OCI-LY3 (cell line): ENCODE data around the gene HSPA8.

Experiments
- H2AFZ ChIP-seq: fragments of 200-600, 300-600 bp; shearing (Covaris generic); 2 replicates; pipeline ENCODE4 v1.6.0; 2014; ENCODE audit warnings: antibody characterized with exemption, low read depth, low read length
- H3K27ac ChIP-seq: fragments of 200-600, 300-600 bp; sonication (generic); 2 replicates; pipeline ENCODE4 v1.5.1; 2014; ENCODE audit warnings: mild to moderate bottlenecking, low read length, moderate library complexity, mixed read lengths
- H3K27me3 ChIP-seq: fragments of 200-600, 300-600 bp; sonication (generic); 2 replicates; pipeline ENCODE4 v1.6.1; 2014; ENCODE audit warnings: low read depth, low read length, mixed read lengths
- H3K36me3 ChIP-seq: fragments of 200-600, 300-600 bp; sonication (generic); replicated peaks from 2 replicates; pipeline ENCODE3; 2014; ENCODE audit warnings: low read depth, low read length, mixed read lengths
- H3K4me1 ChIP-seq: fragments of 300-600, 200-600 bp; sonication (generic); 2 replicates; pipeline ENCODE4 v1.6.1; 2014; ENCODE audit warnings: low read length, mixed read lengths
- H3K4me2 ChIP-seq: fragments of 200-600, 300-600 bp; sonication (generic); 2 replicates; pipeline ENCODE4 v1.6.1; 2014; ENCODE audit warnings: low read length, mixed read lengths
- H3K4me3 ChIP-seq: fragments of 300-600, 200-600 bp; sonication (generic); 2 replicates; pipeline ENCODE4 v1.5.1; 2014; ENCODE audit warnings: antibody characterized with exemption, mild to moderate bottlenecking, low read length, moderate library complexity
- H3K79me2 ChIP-seq: fragments of 300-600, 200-600 bp; shearing (Covaris generic); 2 replicates; pipeline ENCODE4 v1.6.1; 2014; ENCODE audit warnings: mild to moderate bottlenecking, low read length, mixed read lengths
- H3K9ac ChIP-seq: fragments of 300-600, 200-600 bp; shearing (Covaris generic); 2 replicates; pipeline ENCODE4 v1.6.0; 2014; ENCODE audit warnings: mild to moderate bottlenecking, low read length, moderate library complexity
- H3K9me3 ChIP-seq: fragments of 200-600, 300-600 bp; shearing (Covaris generic); 2 replicates; pipeline ENCODE4 v1.6.1; 2014; ENCODE audit warnings: low read length, mixed read lengths; ENCODE audit not compliant: insufficient read depth
- H4K20me1 ChIP-seq: fragments of 200-600, 300-600 bp; sonication (generic); 2 replicates; pipeline ENCODE4 v1.6.1; 2016; ENCODE audit warnings: low read length, mixed read lengths; ENCODE audit not compliant: insufficient read depth
- CTCF ChIP-seq: fragments of 200-600, 300-600 bp; sonication (generic); IDR thresholded peaks from 2 replicates; pipeline ENCODE4 v1.5.1; 2014; ENCODE audit warnings: antibody characterized with exemption, low read length, low read depth
- EZH2phosphoT487 ChIP-seq: fragments of 200-600 bp; shearing (Covaris generic); IDR thresholded peaks from 2 replicates; pipeline ENCODE4 v1.6.1; 2018; ENCODE audit warnings: antibody characterized with exemption, mixed run types, low read depth

The HSPA8 gene

DNA sequence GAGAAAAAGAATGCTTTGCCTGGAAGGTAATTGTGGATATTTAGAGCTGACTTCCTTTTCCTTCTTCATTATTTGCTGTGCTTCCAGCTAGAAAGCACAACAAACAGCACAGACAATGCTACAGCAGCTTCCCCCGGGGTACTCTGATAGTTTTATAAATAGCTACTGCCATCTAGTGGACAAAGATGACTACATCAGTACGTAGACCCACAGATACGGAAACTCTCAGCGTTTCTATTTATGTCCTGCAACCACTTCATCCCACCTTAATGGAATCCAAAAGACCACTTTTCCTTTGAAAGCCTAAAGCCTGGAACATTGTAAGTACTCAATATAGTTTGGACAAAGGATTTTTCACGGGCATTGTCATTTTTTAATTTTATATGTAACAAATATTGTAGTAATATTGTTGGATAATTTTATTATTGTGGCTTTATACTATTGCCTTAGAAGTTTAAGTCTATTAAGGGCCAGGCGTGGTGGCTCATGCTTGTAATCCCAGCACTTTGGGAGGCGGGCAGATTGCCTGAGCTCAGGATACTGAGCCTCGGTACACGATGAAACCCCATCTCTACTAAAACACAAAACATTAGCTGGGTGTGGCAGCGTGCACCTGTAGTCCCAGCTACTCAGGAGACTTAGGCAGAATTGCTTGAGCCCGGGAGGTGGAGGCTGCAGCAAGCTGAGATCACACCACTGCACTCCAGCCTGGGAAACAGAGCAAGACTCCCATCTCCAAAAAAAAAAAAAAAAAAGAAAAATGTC lies 7.5 kb downstream of the HSPA8 start:
- H3K4me2 ChIP-seq, result no peak overlapping the region
- H3K4me1 ChIP-seq, result peaks cover 6% of the 10 kb centered on the region
- no peak overlapping the region for H3K4me3 ChIP-seq
- H3K9me3 ChIP-seq, result no peaks in the 10 kb centered on the region
- H4K20me1 ChIP-seq, result peaks cover 53% of the 10 kb centered on the region
- no peak overlapping the region for H3K27ac ChIP-seq
- H3K27me3 ChIP-seq, result no peaks in the 10 kb centered on the region
- H3K9ac ChIP-seq, result no peak overlapping the region
- H3K79me2 ChIP-seq, result peaks cover 23% of the 10 kb centered on the region
- H3K36me3 ChIP-seq, result peaks cover 53% of the 10 kb centered on the region
- TF ChIP-seq CTCF (peak; percentile 73), EZH2phosphoT487 (no peak)
- no peak overlapping the region for H2AFZ ChIP-seq

GRCh38 chr11:123052901-123053721 lies 8.8 kb downstream of the HSPA8 start:
- peaks cover 39% of the 10 kb centered on the region for H4K20me1 ChIP-seq
- no peak overlapping the region for H3K9ac ChIP-seq

DNA sequence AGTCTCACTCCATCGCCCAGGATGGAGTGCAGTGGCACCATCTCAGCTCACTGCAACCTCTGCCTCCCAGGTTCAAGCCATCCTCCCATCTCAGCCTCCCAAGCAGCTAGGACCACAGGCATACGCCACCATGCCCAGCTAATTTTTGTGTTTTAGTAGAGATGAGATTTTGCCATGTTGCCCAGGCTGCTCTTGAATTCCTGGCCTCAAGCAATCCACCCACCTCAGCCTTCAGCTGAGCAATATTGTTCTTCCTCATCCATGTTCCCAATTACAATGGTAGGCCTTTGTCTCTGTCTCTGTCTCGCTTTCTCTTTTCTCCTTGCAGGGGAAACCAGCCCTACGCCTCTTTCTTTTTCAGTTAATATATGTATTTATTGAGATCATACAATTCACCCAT lies 10.3 kb downstream of the HSPA8 start:
- no peaks in the 10 kb centered on the region for H3K9me3 ChIP-seq
- no peaks in the 10 kb centered on the region for H3K79me2 ChIP-seq
- H3K4me3 ChIP-seq, result no peak overlapping the region
- no peak overlapping the region for H2AFZ ChIP-seq
- H3K36me3 ChIP-seq, result peaks cover 28% of the 10 kb centered on the region
- no peak overlapping the region for H3K9ac ChIP-seq
- H3K27me3 ChIP-seq, result no peaks in the 10 kb centered on the region
- no peak overlapping the region for H3K4me2 ChIP-seq
- H3K27ac ChIP-seq, result no peak overlapping the region
- no peaks in the 10 kb centered on the region for H3K4me1 ChIP-seq
- TF ChIP-seq EZH2phosphoT487 (no peak), CTCF (no peak)
- H4K20me1 ChIP-seq, result peaks cover 26% of the 10 kb centered on the region

More at GRCh38 chr11:123052901-123053721, 8.8 kb downstream of the HSPA8 start:
- no peak for TF ChIP-seq CTCF
- TF ChIP-seq EZH2phosphoT487, result no peak
- no peaks in the 10 kb centered on the region for H3K9me3 ChIP-seq
- no peaks in the 10 kb centered on the region for H3K27me3 ChIP-seq
- no peaks in the 10 kb centered on the region for H3K4me1 ChIP-seq
- H3K4me3 ChIP-seq, result no peak overlapping the region
- peaks cover 40% of the 10 kb centered on the region for H3K36me3 ChIP-seq
- H3K79me2 ChIP-seq, result peaks cover 9% of the 10 kb centered on the region
- H3K27ac ChIP-seq, result no peak overlapping the region
- no peak overlapping the region for H2AFZ ChIP-seq
- H3K4me2 ChIP-seq, result no peak overlapping the region

GRCh38 chr11:123051146-123051545 lies 10.8 kb downstream of the HSPA8 start:
- no peak for TF ChIP-seq CTCF
- no peak for TF ChIP-seq EZH2phosphoT487
- no peak overlapping the region for H3K4me3 ChIP-seq
- no peak overlapping the region for H3K9ac ChIP-seq
- H3K9me3 ChIP-seq, result no peaks in the 10 kb centered on the region
- no peak overlapping the region for H3K27ac ChIP-seq
- H3K79me2 ChIP-seq, result no peaks in the 10 kb centered on the region
- H3K4me1 ChIP-seq, result no peaks in the 10 kb centered on the region
- H4K20me1 ChIP-seq, result peaks cover 21% of the 10 kb centered on the region
- no peaks in the 10 kb centered on the region for H3K27me3 ChIP-seq
- peaks cover 24% of the 10 kb centered on the region for H3K36me3 ChIP-seq
- no peak overlapping the region for H2AFZ ChIP-seq
- no peak overlapping the region for H3K4me2 ChIP-seq
